Gastroesophageal sphincter (tissue), 4 donors: Measurements from ENCODE around the gene PGLYRP3. TPM values are rescaled to one million over a fixed set of nuclear protein-coding genes. Genes with fewer than 3 reads are reported as not detected.
A peak's percentile ranks its signal among the peaks of the same experiment; 100 is the strongest.

Source experiments
- ATAC-seq: fragments of 150-250 bp; one replicate; pipeline ENCODE4 v1.9.1; 2016; ENCODE audit warnings: mild to moderate bottlenecking, moderate library complexity
- H3K27ac ChIP-seq, 4 donors: fragments of 200-600 bp; sonication (generic) in 3 of 4; 1 replicate in 3 of 4; 2 replicates in 1 of 4; pipeline ENCODE4 v1.5.1; 2016 to 2019
- H3K27me3 ChIP-seq: fragments of 200-600 bp; sonication (generic); one replicate; pipeline ENCODE4 v1.5.1; 2019
- H3K36me3 ChIP-seq, 2 donors: fragments of 200-600 bp; sonication (generic); one replicate each; pipeline ENCODE4 v1.5.1; 2019; ENCODE audit warnings: control low read depth in 1 of 2
- H3K4me1 ChIP-seq, 3 donors: fragments of 200-600 bp; sonication (generic); 1 replicate in 2 of 3; 2 replicates in 1 of 3; pipeline ENCODE4 v1.5.1; 2016 to 2019; ENCODE audit warnings: control low read depth in 2 of 3
- H3K4me3 ChIP-seq, 2 donors: fragments of 200-600 bp; sonication (generic); one replicate each; pipeline ENCODE4 v1.5.1; 2019; ENCODE audit warnings: mild to moderate bottlenecking in 1 of 2, moderate library complexity in 1 of 2
- H3K9me3 ChIP-seq, 3 donors: fragments of 200-600 bp; sonication (generic); one replicate each; pipeline ENCODE4 v1.5.1; 2017 to 2019; ENCODE audit warnings: control low read depth in 2 of 3
- CTCF ChIP-seq, 4 experiments: fragments of 200-600 bp in 2 of 4; fragments of 450-650 bp in 2 of 4; sonication (generic) in 1 of 4; IDR thresholded peaks; one replicate each; pipeline ENCODE4 v1.5.1; 2017 to 2019; ENCODE audit warnings: antibody characterized with exemption in 4 of 4, mild to moderate bottlenecking in 2 of 4, moderate library complexity in 2 of 4
- EP300 ChIP-seq: sonication (generic); formaldehyde crosslinking; IDR thresholded peaks from one replicate; pipeline ENCODE4 v1.6.1; 2017; ENCODE audit warnings: antibody characterized with exemption, mild to moderate bottlenecking
- POLR2A ChIP-seq, 2 donors: fragments of 450-650 bp; IDR thresholded peaks; one replicate each; pipeline ENCODE4 v1.6.1; 2017; ENCODE audit warnings: antibody characterized with exemption in 2 of 2, mild to moderate bottlenecking in 2 of 2, moderate library complexity in 1 of 2
- POLR2AphosphoS5 ChIP-seq: sonication (generic); formaldehyde crosslinking; IDR thresholded peaks from one replicate; pipeline ENCODE4 v1.6.1; 2017; ENCODE audit warnings: antibody characterized with exemption
- WGBS, 2 donors: methylation state at CpG; one replicate each; pipeline ENCODE4 v1.1.5; 2018; ENCODE audit warnings: low coverage in 1 of 2; 5-methylcytosine and 5-hydroxymethylcytosine counted together
- total RNA-seq, 4 donors: library from RNA; depleted of rRNA; stranded (reverse); fragments of >200 nt; gene quantifications; one replicate each; pipeline ENCODE4 v1.1.0, GENCODE V29; 2016

Gene PGLYRP3
- total RNA-seq, 4 donors from 2014 or later, result 0.45 TPM; not detected in 3

GRCh38 chr1:153352523-153352922 is 39.8 kb upstream of the PGLYRP3 start:
- Histone ChIP-seq H3K4me3 (no peak overlapping the region), H3K27me3 (peaks cover 67% of the 10 kb centered on the region), H3K36me3 (no peaks in the 10 kb centered on the region), H3K9me3 (no peaks in the 10 kb centered on the region), H3K27ac (no peak overlapping the region), H3K4me1 (no peaks in the 10 kb centered on the region)
- 0% methylated on average over 3 to 4 of the region's 4 CpGs for WGBS, 2 donors
- ATAC-seq, result peak; percentile 63
- TF ChIP-seq EP300 (no peak), POLR2A (IDR thresholded peaks at IDR 0.05) (no peak), CTCF (IDR thresholded peaks at IDR 0.05) (peak in 3 of 4 experiments; percentile 85 to 89 (median 89))

- H3K27ac ChIP-seq, result no peak overlapping the region
- H3K9me3 ChIP-seq, result no peaks in the 10 kb centered on the region
- 38 to 42% methylated on average over 1 of the region's 1 CpG for WGBS, 2 donors
- TF ChIP-seq CTCF (IDR thresholded peaks at IDR 0.05), result no peak
- no peak for TF ChIP-seq POLR2A (IDR thresholded peaks at IDR 0.05)
- no peaks in the 10 kb centered on the region for H3K4me1 ChIP-seq
- no peaks in the 10 kb centered on the region for H3K36me3 ChIP-seq
- H3K4me3 ChIP-seq, result no peak overlapping the region
- peaks cover 80% of the 10 kb centered on the region for H3K27me3 ChIP-seq
- ATAC-seq, result no peak
These were observed 37.7 kb upstream of the PGLYRP3 start for GRCh38 chr1:153350321-153350957.

- 26 to 66% methylated on average over 3 to 4 of the region's 17 CpGs for WGBS, 2 donors
- peaks cover 85% of the 10 kb centered on the region for H3K27me3 ChIP-seq
- no peaks in the 10 kb centered on the region for H3K4me1 ChIP-seq
- TF ChIP-seq EP300 (no peak), POLR2AphosphoS5 (no peak), POLR2A (IDR thresholded peaks at IDR 0.05) (no peak), CTCF (IDR thresholded peaks at IDR 0.05) (no peak)
- no peak for ATAC-seq
- H3K9me3 ChIP-seq, result no peaks in the 10 kb centered on the region
- H3K27ac ChIP-seq, result no peak overlapping the region
- no peaks in the 10 kb centered on the region for H3K36me3 ChIP-seq
- no peak overlapping the region for H3K4me3 ChIP-seq
These were observed 36.9 kb upstream of the PGLYRP3 start for GRCh38 chr1:153349363-153350320.

GRCh38 chr1:153348511-153349362 is 36.0 kb upstream of the PGLYRP3 start, which contains the start of gene PGLYRP4:
Gene PGLYRP4 (minus strand): TSS chr1:153348841. CDS start chr1:153347932, 909 bp downstream.
- no peak within 1 kb of the TSS for H3K27ac ChIP-seq
- ATAC-seq, result no peak
- no peaks in the 10 kb centered on the region for H3K36me3 ChIP-seq
- no peak within 1 kb of the TSS for H3K4me3 ChIP-seq
- no peak for TF ChIP-seq POLR2AphosphoS5
- TF ChIP-seq EP300, result no peak
- no peak for TF ChIP-seq CTCF (IDR thresholded peaks at IDR 0.05)
- TF ChIP-seq POLR2A (IDR thresholded peaks at IDR 0.05), result no peak
- peaks cover 86% of the 10 kb centered on the region for H3K27me3 ChIP-seq
- H3K9me3 ChIP-seq, result no peaks in the 10 kb centered on the region
- WGBS, 2 donors, result 29 to 80% methylated on average over 2 to 3 of the region's 10 CpGs
- H3K4me1 ChIP-seq, result no peaks in the 10 kb centered on the region
